ENCODE measurements around the gene MXI1. TPM values are rescaled to one million over a fixed set of nuclear protein-coding genes. Genes with fewer than 3 reads are reported as not detected.

Gene MXI1
- total RNA-seq, 1 experiment from 2014 or later: 16.6 TPM

GRCh38 chr10:110268971-110269370, 61.6 kb downstream of the MXI1 start:
- CTCF ChIA-PET: interaction anchor here (0.8 kb wide), 1 partner anchor 385 kb away, joined by 3 read pairs; no protein-coding TSS in a partner anchor
- Mint-ChIP-seq H3K27ac (no peak overlapping the region), H3K4me3 (no peak overlapping the region), H3K27me3 (ENCODE audit: low read depth) (no peaks in the 10 kb centered on the region), H3K9me3 (no peaks in the 10 kb centered on the region), H3K36me3 (no peaks in the 10 kb centered on the region), H3K4me1 (peaks cover 6% of the 10 kb centered on the region)
- TF ChIP-seq ZSCAN18 (CRISPR knock-in tag; IDR thresholded peaks at IDR 0.05): no peak
- TF ChIP-seq TCF7 (CRISPR knock-in tag; IDR thresholded peaks at IDR 0.05; ENCODE audit: low read depth): no peak
- TF ChIP-seq USF2 (CRISPR knock-in tag; IDR thresholded peaks at IDR 0.05): no peak
- no peak for TF ChIP-seq NR3C1 (CRISPR knock-in tag; conservative IDR thresholded peaks at IDR 0.05; ENCODE audit: low read depth)
- no peak for TF ChIP-seq SP1 (CRISPR knock-in tag; conservative IDR thresholded peaks at IDR 0.05)
- no peak for TF ChIP-seq OVOL2 (CRISPR knock-in tag; IDR thresholded peaks at IDR 0.05; ENCODE audit: borderline replicate concordance)
- no peak for TF ChIP-seq KAT7 (CRISPR knock-in tag; IDR thresholded peaks at IDR 0.05; ENCODE audit: borderline replicate concordance)
- no peak for TF ChIP-seq HMGA2 (CRISPR knock-in tag; IDR thresholded peaks at IDR 0.05)
- TF ChIP-seq E2F4 (CRISPR knock-in tag; IDR thresholded peaks at IDR 0.05; ENCODE audit: borderline replicate concordance, low read depth): no peak
- no peak for TF ChIP-seq ZBTB43 (CRISPR knock-in tag; IDR thresholded peaks at IDR 0.05)
- no peak for TF ChIP-seq TEAD4 (CRISPR knock-in tag; IDR thresholded peaks at IDR 0.05)
- no peak for TF ChIP-seq GABPB1 (CRISPR knock-in tag; IDR thresholded peaks at IDR 0.05)
- TF ChIP-seq ZNF512 (CRISPR knock-in tag; IDR thresholded peaks at IDR 0.05; ENCODE audit: borderline replicate concordance): no peak
- no peak for TF ChIP-seq ZNF121 (CRISPR knock-in tag; IDR thresholded peaks at IDR 0.05)
- TF ChIP-seq JUN (CRISPR knock-in tag; IDR thresholded peaks at IDR 0.05): no peak
- no peak for TF ChIP-seq CTCF (IDR thresholded peaks at IDR 0.05)
- no peak for TF ChIP-seq ZNF396 (CRISPR knock-in tag; IDR thresholded peaks at IDR 0.05; ENCODE audit: borderline replicate concordance)
- TF ChIP-seq ZMAT4 (CRISPR knock-in tag; IDR thresholded peaks at IDR 0.05): no peak
- POLR2A ChIA-PET: no interaction called here
- ATAC-seq (no peak), DNase-seq (ENCODE audit: low spot score) (no peak)

Measured in WTC11 (cell line).